HepG2 (cell line): ENCODE data around the gene RASIP1. TPM values are rescaled to one million over a fixed set of nuclear protein-coding genes. Genes with fewer than 3 reads are reported as not detected.

ENCODE experiments used
- ATAC-seq: fragments of 200-7000 bp; cut with Tn5 transposase; 3 replicates; pipeline ENCODE4 v1.9.1; 2020; ENCODE audit warnings: mild to moderate bottlenecking, moderate library complexity
- BruUV-seq: library from RNA; stranded (reverse); fragments of 400-500 nt; replicated peaks from 2 replicates; lab custom pipeline; 2021; lab: Mats Ljungman, UMichigan
- CTCF ChIA-PET: fragments of 300-600 bp; formaldehyde crosslinking; extraction: SDS; loops from one replicate; lab custom pipeline; 2021; ENCODE audit warnings: low total read pairs, inconsistent platforms, low intra/inter-chr PET ratio; lab: Yijun Ruan, JAX
- POLR2A ChIA-PET: fragments of 350-600 bp; sonication (Branson Sonifier 250); formaldehyde crosslinking; loops from one replicate; lab custom pipeline; 2020; ENCODE audit warnings: antibody characterized with exemption, inconsistent platforms; lab: Yijun Ruan, JAX
- DNase-seq: peaks from one replicate; pipeline ENCODE4 v3.0.0-alpha.2; 2015; ENCODE audit warnings: low spot score
- FAIRE-seq: peaks from 3 replicates; lab custom pipeline; 2011; peaks lifted over from hg19 to GRCh38; lab: Jason Lieb, UNC
- H2AFZ ChIP-seq: one replicate; pipeline ENCODE4 v1.6.1; 2011; ENCODE audit warnings: low read length, inconsistent platforms
- H3K27ac ChIP-seq: fragments of 300-600 bp; 3 replicates; pipeline ENCODE4 v1.8.0; 2011; ENCODE audit warnings: mixed run types, mild to moderate bottlenecking, mixed read lengths, low read length, inconsistent platforms; ENCODE audit not compliant: insufficient read depth; ENCODE audit errors: extremely low read length
- H3K27me3 ChIP-seq, 2 experiments: fragments of 200-600 bp in 1 of 2; 2 replicates in 1 of 2; 3 replicates in 1 of 2; pipeline versions ENCODE4 v1.6.0 to v1.8.0; 2011; ENCODE audit warnings: low read length in 2 of 2, mild to moderate bottlenecking in 2 of 2, moderate library complexity in 2 of 2, inconsistent platforms in 1 of 2; ENCODE audit not compliant: insufficient read depth in 2 of 2, control insufficient read depth in 1 of 2
- H3K36me3 ChIP-seq, 2 experiments: fragments of 200-600 bp in 1 of 2; replicated peaks in 1 of 2; 2 replicates in 1 of 2; 3 replicates in 1 of 2; pipeline versions ENCODE4 v1.5.1 to v1.8.0; 2011; ENCODE audit warnings: low read length in 2 of 2, inconsistent platforms in 1 of 2; ENCODE audit not compliant: insufficient read depth in 2 of 2, control insufficient read depth in 1 of 2
- H3K4me1 ChIP-seq: 2 replicates; pipeline ENCODE4 v1.5.1; 2012; ENCODE audit warnings: low read length, inconsistent platforms; ENCODE audit not compliant: insufficient read depth
- H3K4me2 ChIP-seq: 2 replicates; pipeline ENCODE4 v1.6.0; 2011; ENCODE audit warnings: low read depth, low read length, inconsistent platforms
- H3K4me3 ChIP-seq, 3 experiments: fragments of 200-600 bp in 1 of 3; sonication (generic), shearing (Covaris generic) in 1 of 3; replicated peaks in 1 of 3; 2 replicates each; pipeline ENCODE4 v1.5.1; 2011 to 2016; ENCODE audit warnings: low read length in 3 of 3, inconsistent platforms in 2 of 3, low read depth in 2 of 3, mild to moderate bottlenecking in 2 of 3, control low read depth in 1 of 3, mixed read lengths in 1 of 3; ENCODE audit not compliant: insufficient read depth in 1 of 3
- H3K79me2 ChIP-seq: one replicate; pipeline ENCODE4 v1.6.1; 2011; ENCODE audit warnings: low read length, inconsistent platforms; ENCODE audit not compliant: insufficient read depth
- H3K9ac ChIP-seq: 2 replicates; pipeline ENCODE4 v1.6.0; 2011; ENCODE audit warnings: mild to moderate bottlenecking, low read depth, low read length, inconsistent platforms; ENCODE audit not compliant: insufficient read depth
- H3K9me3 ChIP-seq: 2 replicates; pipeline ENCODE4 v1.5.1; 2012; ENCODE audit warnings: mild to moderate bottlenecking, low read length
- H4K20me1 ChIP-seq: 2 replicates; pipeline ENCODE4 v1.6.0; 2011; ENCODE audit warnings: inconsistent platforms, mild to moderate bottlenecking, low read length, moderate library complexity; ENCODE audit not compliant: insufficient read depth
- CEBPB ChIP-seq: IDR thresholded peaks from 2 replicates; pipeline ENCODE4 v1.6.1; 2011; ENCODE audit warnings: low read depth, low read length, improper control_type of control experiment, borderline replicate concordance
- GABPA ChIP-seq, 2 experiments: IDR thresholded peaks; 2 replicates each; pipeline ENCODE4 v1.6.1; 2011 to 2016; ENCODE audit warnings: low read depth in 2 of 2, low read length in 1 of 2, missing biosample characterization in 1 of 2, missing genetic modification characterization in 1 of 2
- SOX13 ChIP-seq, 3 experiments: fragments of 450-650 bp in 1 of 3; sonication (generic) in 1 of 3; formaldehyde crosslinking in 1 of 3; IDR thresholded peaks in 2 of 3; conservative IDR thresholded peaks in 1 of 3; 2 replicates each; pipeline versions ENCODE4 v1.5.0 to v1.6.1; 2016 to 2020; ENCODE audit warnings: antibody characterized with exemption in 1 of 3, mild to moderate bottlenecking in 1 of 3, missing compliant biosample characterization in 1 of 3, missing genetic modification reagents in 1 of 3, moderate library complexity in 1 of 3
- ZKSCAN8 ChIP-seq: IDR thresholded peaks from 2 replicates; pipeline ENCODE4 v1.6.1; 2016; ENCODE audit warnings: borderline replicate concordance, missing genetic modification reagents, missing compliant biosample characterization
- WGBS: methylation state at CpG from one replicate; pipeline ENCODE4 v1.1.6; 2017; ENCODE audit warnings: low lambda C conversion rate; 5-methylcytosine and 5-hydroxymethylcytosine counted together
- in situ Hi-C: cut with HindIII; loops from 2 replicates; pipeline ENCODE4 v1.10.0; 2017; ENCODE audit warnings: low pct_unique_long_range_greater_than_20kb; ENCODE audit not compliant: extremely low pct_ligation_motif_present
- intact Hi-C: fragments of 100-400 bp; cut with micrococcal nuclease; formaldehyde crosslinking; loops from one replicate; pipeline ENCODE4 v1.10.0; 2022; ENCODE audit not compliant: unreplicated experiment
- polyA plus RNA-seq, 8 experiments: library from polyadenylated mRNA; depleted of rRNA in 3 of 8; stranded (reverse) in 7 of 8; unstranded in 1 of 8; fragments of >200 nt; fragmentation: Illumina TruSeq in 4 of 8; extraction: Trizol in 4 of 8; gene quantifications; 2 replicates each; pipeline versions ENCODE4 v1.2.1 to v1.2.3, GENCODE V29; 2011 to 2016; ENCODE audit warnings: low read depth in 4 of 8, missing spikeins in 1 of 8, mixed read lengths in 1 of 8; ENCODE audit not compliant: insufficient read depth in 1 of 8
- total RNA-seq, 5 experiments: library from RNA; depleted of rRNA; stranded (reverse); fragments of >200 nt; fragmentation: Illumina TruSeq; extraction: Trizol; gene quantifications; 2 replicates each; pipeline ENCODE4 v1.2.3, GENCODE V29; 2016; ENCODE audit warnings: low read depth in 1 of 5
- TF ChIP-seq, protein P1 (sequence below): sonication (generic); formaldehyde crosslinking; IDR thresholded peaks from 2 replicates; pipeline ENCODE4 v1.5.1; 2020; ENCODE audit warnings: missing genetic modification reagents, mild to moderate bottlenecking, borderline replicate concordance
- TF ChIP-seq, protein P2 (sequence below): sonication (generic); formaldehyde crosslinking; IDR thresholded peaks from 2 replicates; pipeline ENCODE4 v1.8.1; 2023; ENCODE audit warnings: mild to moderate bottlenecking, missing genetic modification reagents
- TF ChIP-seq, protein P3 (sequence below): sonication (generic); formaldehyde crosslinking; IDR thresholded peaks from 2 replicates; pipeline ENCODE4 v1.4.0; 2020; ENCODE audit warnings: missing genetic modification reagents
- TF ChIP-seq, protein P4 (sequence below): sonication (generic); formaldehyde crosslinking; IDR thresholded peaks from 2 replicates; pipeline ENCODE4 v1.4.0; 2020; ENCODE audit warnings: missing genetic modification reagents

The RASIP1 gene
- total and polyA plus RNA-seq, 2 of the 13 experiments (the other 11 are each of a cell fraction or from before 2014, with no cell fraction given), result 0.44 to 0.58 TPM

DNA sequence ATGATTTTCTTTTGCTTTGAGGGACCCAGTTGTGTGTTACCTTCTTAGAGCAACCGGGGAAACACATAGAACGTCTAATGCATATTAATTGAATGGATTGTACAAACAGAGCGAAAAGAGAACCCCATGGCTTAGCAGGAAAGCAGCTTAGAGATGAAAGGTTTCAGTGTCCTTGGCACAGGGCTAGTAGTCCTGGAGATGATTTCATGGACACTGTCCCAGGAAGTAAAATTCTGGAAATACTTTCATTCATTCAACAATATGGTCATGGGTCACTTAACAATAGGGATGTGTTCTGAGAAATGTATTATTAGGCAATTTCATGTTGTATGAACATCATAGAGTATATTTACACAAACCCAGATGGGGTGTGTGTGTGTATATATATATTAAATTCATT is 54.3 kb downstream of the RASIP1 start (continued):
- TF ChIP-seq, protein P1, sequence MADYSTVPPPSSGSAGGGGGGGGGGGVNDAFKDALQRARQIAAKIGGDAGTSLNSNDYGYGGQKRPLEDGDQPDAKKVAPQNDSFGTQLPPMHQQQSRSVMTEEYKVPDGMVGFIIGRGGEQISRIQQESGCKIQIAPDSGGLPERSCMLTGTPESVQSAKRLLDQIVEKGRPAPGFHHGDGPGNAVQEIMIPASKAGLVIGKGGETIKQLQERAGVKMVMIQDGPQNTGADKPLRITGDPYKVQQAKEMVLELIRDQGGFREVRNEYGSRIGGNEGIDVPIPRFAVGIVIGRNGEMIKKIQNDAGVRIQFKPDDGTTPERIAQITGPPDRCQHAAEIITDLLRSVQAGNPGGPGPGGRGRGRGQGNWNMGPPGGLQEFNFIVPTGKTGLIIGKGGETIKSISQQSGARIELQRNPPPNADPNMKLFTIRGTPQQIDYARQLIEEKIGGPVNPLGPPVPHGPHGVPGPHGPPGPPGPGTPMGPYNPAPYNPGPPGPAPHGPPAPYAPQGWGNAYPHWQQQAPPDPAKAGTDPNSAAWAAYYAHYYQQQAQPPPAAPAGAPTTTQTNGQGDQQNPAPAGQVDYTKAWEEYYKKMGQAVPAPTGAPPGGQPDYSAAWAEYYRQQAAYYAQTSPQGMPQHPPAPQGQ (CRISPR knock-in tag), result no peak
- TF ChIP-seq GABPA (IDR thresholded peaks at IDR 0.05; ENCODE audit: low read depth, low read length) (no peak), GABPA (CRISPR knock-in tag; IDR thresholded peaks at IDR 0.05; ENCODE audit: low read depth) (no peak), CEBPB (peak; percentile 24; the same call in 1 of the 2 replicates), ZKSCAN8 (CRISPR knock-in tag) (no peak), SOX13 (IDR thresholded peaks at IDR 0.05) (no peak), SOX13 (CRISPR knock-in tag; conservative IDR thresholded peaks at IDR 0.05 in 1 of 2, IDR thresholded peaks at IDR 0.05 in 1 of 2) (peak in 1 of 2 experiments; percentile 66; a peak in 1 of 4 replicates)
- TF ChIP-seq, protein P2, sequence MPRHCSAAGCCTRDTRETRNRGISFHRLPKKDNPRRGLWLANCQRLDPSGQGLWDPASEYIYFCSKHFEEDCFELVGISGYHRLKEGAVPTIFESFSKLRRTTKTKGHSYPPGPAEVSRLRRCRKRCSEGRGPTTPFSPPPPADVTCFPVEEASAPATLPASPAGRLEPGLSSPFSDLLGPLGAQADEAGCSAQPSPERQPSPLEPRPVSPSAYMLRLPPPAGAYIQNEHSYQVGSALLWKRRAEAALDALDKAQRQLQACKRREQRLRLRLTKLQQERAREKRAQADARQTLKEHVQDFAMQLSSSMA (CRISPR knock-in tag), result no peak

DNA sequence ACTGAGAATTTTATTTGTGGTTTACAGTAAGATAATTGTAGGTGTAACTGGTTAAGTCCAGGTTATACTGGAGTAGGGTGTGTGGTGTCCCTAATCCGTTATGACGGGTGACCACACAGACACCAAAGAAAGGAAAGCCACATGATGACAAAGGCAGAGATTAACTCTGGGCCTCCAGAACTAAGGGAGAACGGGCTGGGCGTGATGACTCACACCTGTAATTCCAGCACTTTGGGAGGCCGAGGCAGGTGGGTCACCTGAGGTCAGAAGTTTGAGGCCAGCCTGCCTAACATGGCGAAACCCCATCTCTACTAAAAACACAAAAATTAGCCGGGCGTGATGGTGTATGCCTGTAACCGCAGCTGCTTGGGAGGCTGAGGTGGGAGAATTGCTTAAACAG is 54.8 kb downstream of the RASIP1 start:
- Histone ChIP-seq H2AFZ (no peak overlapping the region), H3K9ac (no peak overlapping the region), H3K27ac (peak overlapping the region; percentile 46), H3K27me3 (0 out of 5 replicates have a peak, but pooled peaks cover 0 to 3% of the 10 kb centered on the region in 2 experiments), H3K4me1 (peaks cover 63% of the 10 kb centered on the region), H3K36me3 (no peaks in the 10 kb centered on the region), H3K79me2 (no peaks in the 10 kb centered on the region), H4K20me1 (no peaks in the 10 kb centered on the region), H3K4me2 (peak overlapping the region; percentile 49), H3K4me3 (no peak overlapping the region), H3K9me3 (no peaks in the 10 kb centered on the region)
- WGBS, result 2% methylated on average over 9 of the region's 9 CpGs
- BruUV-seq, result no TSS peak
- ChIA-PET CTCF (no interaction called here), POLR2A (no interaction called here)
- peak; percentile 49 for ATAC-seq
- no peak for FAIRE-seq
- DNase-seq, result peak; percentile 68
- in situ Hi-C loops, result no loop called here
- intact Hi-C loops, result no loop called here
- TF ChIP-seq, protein P3, sequence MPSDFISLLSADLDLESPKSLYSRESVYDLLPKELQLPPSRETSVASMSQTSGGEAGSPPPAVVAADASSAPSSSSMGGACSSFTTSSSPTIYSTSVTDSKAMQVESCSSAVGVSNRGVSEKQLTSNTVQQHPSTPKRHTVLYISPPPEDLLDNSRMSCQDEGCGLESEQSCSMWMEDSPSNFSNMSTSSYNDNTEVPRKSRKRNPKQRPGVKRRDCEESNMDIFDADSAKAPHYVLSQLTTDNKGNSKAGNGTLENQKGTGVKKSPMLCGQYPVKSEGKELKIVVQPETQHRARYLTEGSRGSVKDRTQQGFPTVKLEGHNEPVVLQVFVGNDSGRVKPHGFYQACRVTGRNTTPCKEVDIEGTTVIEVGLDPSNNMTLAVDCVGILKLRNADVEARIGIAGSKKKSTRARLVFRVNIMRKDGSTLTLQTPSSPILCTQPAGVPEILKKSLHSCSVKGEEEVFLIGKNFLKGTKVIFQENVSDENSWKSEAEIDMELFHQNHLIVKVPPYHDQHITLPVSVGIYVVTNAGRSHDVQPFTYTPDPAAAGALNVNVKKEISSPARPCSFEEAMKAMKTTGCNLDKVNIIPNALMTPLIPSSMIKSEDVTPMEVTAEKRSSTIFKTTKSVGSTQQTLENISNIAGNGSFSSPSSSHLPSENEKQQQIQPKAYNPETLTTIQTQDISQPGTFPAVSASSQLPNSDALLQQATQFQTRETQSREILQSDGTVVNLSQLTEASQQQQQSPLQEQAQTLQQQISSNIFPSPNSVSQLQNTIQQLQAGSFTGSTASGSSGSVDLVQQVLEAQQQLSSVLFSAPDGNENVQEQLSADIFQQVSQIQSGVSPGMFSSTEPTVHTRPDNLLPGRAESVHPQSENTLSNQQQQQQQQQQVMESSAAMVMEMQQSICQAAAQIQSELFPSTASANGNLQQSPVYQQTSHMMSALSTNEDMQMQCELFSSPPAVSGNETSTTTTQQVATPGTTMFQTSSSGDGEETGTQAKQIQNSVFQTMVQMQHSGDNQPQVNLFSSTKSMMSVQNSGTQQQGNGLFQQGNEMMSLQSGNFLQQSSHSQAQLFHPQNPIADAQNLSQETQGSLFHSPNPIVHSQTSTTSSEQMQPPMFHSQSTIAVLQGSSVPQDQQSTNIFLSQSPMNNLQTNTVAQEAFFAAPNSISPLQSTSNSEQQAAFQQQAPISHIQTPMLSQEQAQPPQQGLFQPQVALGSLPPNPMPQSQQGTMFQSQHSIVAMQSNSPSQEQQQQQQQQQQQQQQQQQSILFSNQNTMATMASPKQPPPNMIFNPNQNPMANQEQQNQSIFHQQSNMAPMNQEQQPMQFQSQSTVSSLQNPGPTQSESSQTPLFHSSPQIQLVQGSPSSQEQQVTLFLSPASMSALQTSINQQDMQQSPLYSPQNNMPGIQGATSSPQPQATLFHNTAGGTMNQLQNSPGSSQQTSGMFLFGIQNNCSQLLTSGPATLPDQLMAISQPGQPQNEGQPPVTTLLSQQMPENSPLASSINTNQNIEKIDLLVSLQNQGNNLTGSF (CRISPR knock-in tag), result no peak
- TF ChIP-seq, protein P4, sequence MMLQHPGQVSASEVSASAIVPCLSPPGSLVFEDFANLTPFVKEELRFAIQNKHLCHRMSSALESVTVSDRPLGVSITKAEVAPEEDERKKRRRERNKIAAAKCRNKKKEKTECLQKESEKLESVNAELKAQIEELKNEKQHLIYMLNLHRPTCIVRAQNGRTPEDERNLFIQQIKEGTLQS (CRISPR knock-in tag), result peak; percentile 73
